CD4-positive, alpha-beta T cell (primary cell): ENCODE results near the gene MPIG6B. TPM values are rescaled to one million over a fixed set of nuclear protein-coding genes. Genes with fewer than 3 reads are reported as not detected.

Source experiments
- ATAC-seq: fragments of 200-7000 bp; cut with Tn5 transposase; one replicate; pipeline ENCODE4 v1.10.0; 2022; ENCODE audit warnings: mild to moderate bottlenecking; ENCODE audit not compliant: poor library complexity
- CTCF ChIA-PET: fragments of 350-600 bp; sonication (Branson Sonifier 250); formaldehyde crosslinking; loops from one replicate; lab custom pipeline; 2021; ENCODE audit warnings: antibody characterized with exemption, inconsistent platforms; lab: Charles Lee
- POLR2A ChIA-PET: fragments of 350-600 bp; sonication (Branson Sonifier 250); formaldehyde crosslinking; loops from one replicate; lab custom pipeline; 2021; ENCODE audit warnings: antibody characterized with exemption, inconsistent platforms; lab: Charles Lee
- DNase-seq, 14 experiments: peaks; one replicate each; pipeline ENCODE4 v3.0.0-alpha.2; 2013 to 2020; ENCODE audit warnings: mixed read lengths in 2 of 14
- H3K27ac ChIP-seq, 2 donors: one replicate each; pipeline versions ENCODE4 v1.5.1 to v1.7.0; 2013; ENCODE audit warnings: low read length in 2 of 2, low read depth in 1 of 2, mild to moderate bottlenecking in 1 of 2
- H3K27me3 ChIP-seq, 2 experiments: 1 replicate in 1 of 2; 2 replicates in 1 of 2; pipeline versions ENCODE4 v1.6.1 to v1.7.0; 2013; ENCODE audit warnings: low read length in 2 of 2, control low read depth in 1 of 2, mild to moderate bottlenecking in 1 of 2, moderate library complexity in 1 of 2; ENCODE audit not compliant: insufficient read depth in 2 of 2, control insufficient read depth in 1 of 2
- H3K36me3 ChIP-seq: one replicate; pipeline ENCODE4 v1.6.1; 2013; ENCODE audit warnings: low read length, control low read depth; ENCODE audit not compliant: insufficient read depth
- H3K4me1 ChIP-seq: one replicate; pipeline ENCODE4 v1.6.1; 2013; ENCODE audit warnings: low read length, control low read depth; ENCODE audit not compliant: insufficient read depth
- H3K4me3 ChIP-seq: one replicate; pipeline ENCODE4 v1.5.1; 2013; ENCODE audit warnings: mild to moderate bottlenecking, low read length, moderate library complexity
- H3K9me3 ChIP-seq, 2 experiments: 1 replicate in 1 of 2; 2 replicates in 1 of 2; pipeline versions ENCODE4 v1.6.1 to v1.7.0; 2013; ENCODE audit warnings: low read length in 2 of 2, mild to moderate bottlenecking in 2 of 2, control low read depth in 1 of 2, moderate library complexity in 1 of 2; ENCODE audit not compliant: control insufficient read depth in 1 of 2, insufficient read depth in 1 of 2
- H3K27ac Mint-ChIP-seq: one replicate; pipeline ENCODE4 v1.8.0; 2020; ENCODE audit warnings: mixed read lengths
- H3K27me3 Mint-ChIP-seq: one replicate; pipeline ENCODE4 v1.8.0; 2021; ENCODE audit warnings: mixed read lengths
- H3K36me3 Mint-ChIP-seq: one replicate; pipeline ENCODE4 v1.8.0; 2021; ENCODE audit warnings: low read depth, mixed read lengths
- H3K4me1 Mint-ChIP-seq: one replicate; pipeline ENCODE4 v1.8.0; 2021; ENCODE audit warnings: low read depth, mixed read lengths
- H3K4me3 Mint-ChIP-seq: one replicate; pipeline ENCODE4 v1.8.0; 2020; ENCODE audit warnings: mild to moderate bottlenecking, mixed read lengths
- H3K9me3 Mint-ChIP-seq: one replicate; pipeline ENCODE4 v1.8.0; 2020; ENCODE audit warnings: mixed read lengths
- CTCF ChIP-seq: fragments of 200-600 bp; IDR thresholded peaks from one replicate; pipeline ENCODE4 v1.8.0; 2022; ENCODE audit warnings: antibody characterized with exemption, mild to moderate bottlenecking
- intact Hi-C, 2 experiments: fragments of 100-400 bp; cut with DNase I in 1 of 2; cut with micrococcal nuclease in 1 of 2; formaldehyde crosslinking; loops; one replicate each; pipeline versions ENCODE4 v1.15.1 to v1.9.0; 2023 to 2025; cut with DNase I, micrococcal nuclease
- total RNA-seq, 174 experiments: library from RNA in 2 of 174; stranded (reverse) in 2 of 174; gene quantifications; one replicate each; pipeline ENCODE4 v1.2.3 and lab custom pipeline; 2021 to 2026

Gene MPIG6B
- total RNA-seq, 2 experiments from 2014 or later = 0.11 to 0.17 TPM

GRCh38 chr6:31710523-31711219, 12.5 kb upstream of the MPIG6B start:
- no peak overlapping the region for H3K27ac Mint-ChIP-seq
- no peaks in the 10 kb centered on the region for H3K36me3 ChIP-seq
- intact Hi-C loops = no loop called here
- peaks cover 16% of the 10 kb centered on the region for H3K4me1 Mint-ChIP-seq
- no peaks in the 10 kb centered on the region for H3K9me3 ChIP-seq
- CTCF ChIA-PET = no interaction called here
- POLR2A ChIA-PET = interaction anchor here (0.7 to 1.9 kb wide), 2 partner anchors 119 to 121 kb away, joined by 3 to 6 read pairs; no protein-coding TSS in a partner anchor
- ATAC-seq (no peak), DNase-seq (no peak)
- peaks cover 14% of the 10 kb centered on the region for H3K4me1 ChIP-seq
- H3K27me3 Mint-ChIP-seq = no peaks in the 10 kb centered on the region
- no peak overlapping the region for H3K27ac ChIP-seq
- H3K36me3 Mint-ChIP-seq = no peaks in the 10 kb centered on the region
- no peak overlapping the region for H3K4me3 ChIP-seq
- H3K9me3 Mint-ChIP-seq = no peaks in the 10 kb centered on the region
- H3K27me3 ChIP-seq = no peaks in the 10 kb centered on the region
- TF ChIP-seq CTCF = no peak
- H3K4me3 Mint-ChIP-seq = no peak overlapping the region

- H3K4me3 Mint-ChIP-seq = no peak overlapping the region
- Histone ChIP-seq H3K27ac (no peak overlapping the region), H3K4me1 (peaks cover 14% of the 10 kb centered on the region), H3K4me3 (no peak overlapping the region), H3K27me3 (no peaks in the 10 kb centered on the region), H3K9me3 (no peaks in the 10 kb centered on the region), H3K36me3 (no peaks in the 10 kb centered on the region)
- H3K27ac Mint-ChIP-seq = no peak overlapping the region
- DNase-seq (no peak), ATAC-seq (no peak)
- intact Hi-C loops = no loop called here
- peaks cover 16% of the 10 kb centered on the region for H3K4me1 Mint-ChIP-seq
- TF ChIP-seq CTCF = no peak
- H3K36me3 Mint-ChIP-seq = no peaks in the 10 kb centered on the region
- H3K9me3 Mint-ChIP-seq = no peaks in the 10 kb centered on the region
- ChIA-PET CTCF (interaction anchor here (1.6 kb wide), 1 partner anchor 59 kb away, joined by 5 read pairs; no protein-coding TSS in a partner anchor), POLR2A (interaction anchor here (0.7 to 1.9 kb wide), 4 partner anchors 8 to 120 kb away, joined by 3 to 7 read pairs (median 5); partner anchors contain the start of genes ABHD16A and LSM2)
- no peaks in the 10 kb centered on the region for H3K27me3 Mint-ChIP-seq
Measured at GRCh38 chr6:31711233-31711632, 11.9 kb upstream of the MPIG6B start.

- Mint-ChIP-seq H3K36me3 (no peaks in the 10 kb centered on the region), H3K27ac (no peak overlapping the region), H3K27me3 (no peaks in the 10 kb centered on the region), H3K4me3 (no peak overlapping the region), H3K4me1 (peaks cover 16% of the 10 kb centered on the region), H3K9me3 (no peaks in the 10 kb centered on the region)
- Histone ChIP-seq H3K36me3 (no peaks in the 10 kb centered on the region), H3K4me3 (no peak overlapping the region), H3K27ac (no peak overlapping the region), H3K4me1 (peaks cover 14% of the 10 kb centered on the region), H3K9me3 (no peaks in the 10 kb centered on the region), H3K27me3 (no peaks in the 10 kb centered on the region)
- peak in 6 of 14 experiments; percentile 15 to 55 (median 31) for DNase-seq
- CTCF ChIA-PET = interaction anchor here (0.5 to 1.6 kb wide), 4 partner anchors 26 to 145 kb away, joined by 3 to 5 read pairs (median 4); no protein-coding TSS in a partner anchor
- POLR2A ChIA-PET = interaction anchor here (1.2 to 1.9 kb wide), 4 partner anchors 9 to 118 kb away, joined by 3 to 7 read pairs (median 5); partner anchors contain the start of genes ABHD16A and LSM2
- ATAC-seq = peak; percentile 49
- no peak for TF ChIP-seq CTCF
- intact Hi-C loops = no loop called here
Measured at GRCh38 chr6:31712296-31712695, 10.9 kb upstream of the MPIG6B start.
